Nephron (organoid): Measurements from ENCODE around the gene SRGN.

ENCODE experiments used
- H3K27ac Mint-ChIP-seq, 3 experiments: 2 replicates each; pipeline ENCODE4 v1.8.0; 2020; ENCODE audit warnings: mixed read lengths in 3 of 3, mild to moderate bottlenecking in 2 of 3, moderate library complexity in 1 of 3
- H3K27me3 Mint-ChIP-seq: 2 replicates; pipeline ENCODE4 v1.8.0; 2021; ENCODE audit warnings: low read depth, mild to moderate bottlenecking, moderate library complexity, mixed read lengths
- H3K36me3 Mint-ChIP-seq: 2 replicates; pipeline ENCODE4 v1.8.0; 2020; ENCODE audit warnings: low read depth, mixed read lengths
- H3K4me1 Mint-ChIP-seq: 2 replicates; pipeline ENCODE4 v1.8.0; 2020; ENCODE audit warnings: mixed read lengths
- H3K4me3 Mint-ChIP-seq, 3 experiments: 2 replicates each; pipeline ENCODE4 v1.8.0; 2020; ENCODE audit warnings: mild to moderate bottlenecking in 3 of 3, mixed read lengths in 3 of 3, moderate library complexity in 2 of 3
- H3K9me3 Mint-ChIP-seq: 2 replicates; pipeline ENCODE4 v1.8.0; 2020; ENCODE audit warnings: mixed read lengths
- CTCF ChIP-seq, 3 experiments: fragments of 200-600 bp; sonication (generic); IDR thresholded peaks; one replicate each; pipeline ENCODE4 v1.5.0; 2021; ENCODE audit warnings: antibody characterized with exemption in 3 of 3; ENCODE audit not compliant: unreplicated experiment in 3 of 3

SRGN gene

GRCh38 chr10:69151984-69152383 is 64.1 kb downstream of the SRGN start:
- H3K4me1 Mint-ChIP-seq, result no peaks in the 10 kb centered on the region
- H3K9me3 Mint-ChIP-seq, result no peaks in the 10 kb centered on the region
- H3K27ac Mint-ChIP-seq, result no peak overlapping the region
- H3K4me3 Mint-ChIP-seq, result no peak overlapping the region
- no peak for TF ChIP-seq CTCF (IDR thresholded peaks at IDR 0.05; ENCODE audit: unreplicated experiment in 3 of 3)
- H3K36me3 Mint-ChIP-seq, result peaks cover 4% of the 10 kb centered on the region
- no peaks in the 10 kb centered on the region for H3K27me3 Mint-ChIP-seq

GRCh38 chr10:69153227-69153626 is 65.3 kb downstream of the SRGN start:
- peaks cover 13% of the 10 kb centered on the region for H3K36me3 Mint-ChIP-seq
- no peak overlapping the region for H3K27ac Mint-ChIP-seq
- no peak overlapping the region for H3K4me3 Mint-ChIP-seq
- no peaks in the 10 kb centered on the region for H3K4me1 Mint-ChIP-seq
- TF ChIP-seq CTCF (IDR thresholded peaks at IDR 0.05; ENCODE audit: unreplicated experiment in 3 of 3), result no peak
- H3K27me3 Mint-ChIP-seq, result no peaks in the 10 kb centered on the region
- H3K9me3 Mint-ChIP-seq, result no peaks in the 10 kb centered on the region
